HepG2 (cell line): ENCODE data around the gene AMIGO1. TPM values are rescaled to one million over a fixed set of nuclear protein-coding genes. Genes with fewer than 3 reads are reported as not detected.

Experiments
- ARNT ChIP-seq: fragments of 450-650 bp; IDR thresholded peaks from 2 replicates; pipeline ENCODE4 v1.6.1; 2017
- DNMT1 ChIP-seq: sonication (generic); formaldehyde crosslinking; IDR thresholded peaks from 2 replicates; pipeline ENCODE4 v1.5.1; 2020; ENCODE audit warnings: mild to moderate bottlenecking, missing genetic modification reagents
- FOSL2 ChIP-seq: sonication (generic); formaldehyde crosslinking; IDR thresholded peaks from 2 replicates; pipeline ENCODE4 v1.4.0; 2020; ENCODE audit warnings: missing genetic modification reagents
- IRX3 ChIP-seq: sonication (generic); formaldehyde crosslinking; IDR thresholded peaks from 2 replicates; pipeline ENCODE4 v1.8.1; 2023; ENCODE audit warnings: mild to moderate bottlenecking, low read depth, missing genetic modification reagents, borderline replicate concordance
- KDM4B ChIP-seq: sonication (generic); formaldehyde crosslinking; IDR thresholded peaks from 2 replicates; pipeline ENCODE4 v1.4.0; 2020; ENCODE audit warnings: missing genetic modification reagents
- NFE2 ChIP-seq: sonication (generic); formaldehyde crosslinking; IDR thresholded peaks from 2 replicates; pipeline ENCODE4 v1.4.0; 2020; ENCODE audit warnings: missing genetic modification reagents
- NFE2L2 ChIP-seq: fragments of 150-350 bp; IDR thresholded peaks from 2 replicates; pipeline ENCODE4 v1.6.1; 2014; ENCODE audit warnings: low read length
- SALL2 ChIP-seq: sonication (generic); formaldehyde crosslinking; IDR thresholded peaks from 2 replicates; pipeline ENCODE4 v1.8.1; 2023; ENCODE audit warnings: mild to moderate bottlenecking, missing genetic modification reagents, inconsistent platforms
- SIX1 ChIP-seq: sonication (generic); formaldehyde crosslinking; IDR thresholded peaks from 2 replicates; pipeline ENCODE4 v1.4.0; 2020; ENCODE audit warnings: missing genetic modification reagents, borderline replicate concordance
- SMAD9 ChIP-seq: sonication (generic); formaldehyde crosslinking; IDR thresholded peaks from 2 replicates; pipeline ENCODE4 v1.5.1; 2020; ENCODE audit warnings: mild to moderate bottlenecking, missing genetic modification reagents
- SOX5 ChIP-seq: IDR thresholded peaks from 2 replicates; pipeline ENCODE4 v1.6.1; 2016; ENCODE audit warnings: borderline replicate concordance
- SRY ChIP-seq: sonication (generic); formaldehyde crosslinking; IDR thresholded peaks from 2 replicates; pipeline ENCODE4 v1.8.0; 2022; ENCODE audit warnings: mild to moderate bottlenecking, missing genetic modification reagents
- ZNF335 ChIP-seq: sonication (generic); formaldehyde crosslinking; IDR thresholded peaks from 2 replicates; pipeline ENCODE4 v1.4.0; 2020; ENCODE audit warnings: missing genetic modification reagents
- ZNF451 ChIP-seq: sonication (generic); formaldehyde crosslinking; IDR thresholded peaks from 2 replicates; pipeline ENCODE4 v1.5.0; 2020; ENCODE audit warnings: mild to moderate bottlenecking, missing genetic modification reagents
- ZNF484 ChIP-seq: sonication (generic); formaldehyde crosslinking; IDR thresholded peaks from 2 replicates; pipeline ENCODE4 v1.5.1; 2020; ENCODE audit warnings: mild to moderate bottlenecking, low read depth, missing genetic modification reagents, borderline replicate concordance
- ZNF670 ChIP-seq: sonication (generic); formaldehyde crosslinking; IDR thresholded peaks from 2 replicates; pipeline ENCODE4 v1.8.0; 2022; ENCODE audit warnings: mild to moderate bottlenecking, missing genetic modification reagents, borderline replicate concordance
- ZSCAN21 ChIP-seq: sonication (generic); formaldehyde crosslinking; IDR thresholded peaks from 2 replicates; pipeline ENCODE4 v1.8.0; 2022; ENCODE audit warnings: mild to moderate bottlenecking, missing genetic modification reagents, moderate library complexity, borderline replicate concordance
- polyA plus RNA-seq, 8 experiments: library from polyadenylated mRNA; depleted of rRNA in 3 of 8; stranded (reverse) in 7 of 8; unstranded in 1 of 8; fragments of >200 nt; fragmentation: Illumina TruSeq in 4 of 8; extraction: Trizol in 4 of 8; gene quantifications; 2 replicates each; pipeline versions ENCODE4 v1.2.1 to v1.2.3, GENCODE V29; 2011 to 2016; ENCODE audit warnings: low read depth in 4 of 8, missing spikeins in 1 of 8, mixed read lengths in 1 of 8; ENCODE audit not compliant: insufficient read depth in 1 of 8
- total RNA-seq, 5 experiments: library from RNA; depleted of rRNA; stranded (reverse); fragments of >200 nt; fragmentation: Illumina TruSeq; extraction: Trizol; gene quantifications; 2 replicates each; pipeline ENCODE4 v1.2.3, GENCODE V29; 2016; ENCODE audit warnings: low read depth in 1 of 5
- TF ChIP-seq, protein P1 (sequence below): sonication (generic); formaldehyde crosslinking; IDR thresholded peaks from 2 replicates; pipeline ENCODE4 v1.5.0; 2020; ENCODE audit warnings: missing genetic modification reagents, mild to moderate bottlenecking, borderline replicate concordance
- TF ChIP-seq, protein P2 (sequence below): sonication (generic); formaldehyde crosslinking; IDR thresholded peaks from 2 replicates; pipeline ENCODE4 v1.4.0; 2020; ENCODE audit warnings: mild to moderate bottlenecking, missing genetic modification reagents
- TF ChIP-seq, protein P3 (sequence below): sonication (generic); formaldehyde crosslinking; IDR thresholded peaks from 2 replicates; pipeline ENCODE4 v1.4.0; 2020; ENCODE audit warnings: missing genetic modification reagents

Gene AMIGO1
- total and polyA plus RNA-seq, 2 of the 13 experiments (the other 11 are each of a cell fraction or from before 2014, with no cell fraction given): 0.40 to 1.3 TPM

DNA sequence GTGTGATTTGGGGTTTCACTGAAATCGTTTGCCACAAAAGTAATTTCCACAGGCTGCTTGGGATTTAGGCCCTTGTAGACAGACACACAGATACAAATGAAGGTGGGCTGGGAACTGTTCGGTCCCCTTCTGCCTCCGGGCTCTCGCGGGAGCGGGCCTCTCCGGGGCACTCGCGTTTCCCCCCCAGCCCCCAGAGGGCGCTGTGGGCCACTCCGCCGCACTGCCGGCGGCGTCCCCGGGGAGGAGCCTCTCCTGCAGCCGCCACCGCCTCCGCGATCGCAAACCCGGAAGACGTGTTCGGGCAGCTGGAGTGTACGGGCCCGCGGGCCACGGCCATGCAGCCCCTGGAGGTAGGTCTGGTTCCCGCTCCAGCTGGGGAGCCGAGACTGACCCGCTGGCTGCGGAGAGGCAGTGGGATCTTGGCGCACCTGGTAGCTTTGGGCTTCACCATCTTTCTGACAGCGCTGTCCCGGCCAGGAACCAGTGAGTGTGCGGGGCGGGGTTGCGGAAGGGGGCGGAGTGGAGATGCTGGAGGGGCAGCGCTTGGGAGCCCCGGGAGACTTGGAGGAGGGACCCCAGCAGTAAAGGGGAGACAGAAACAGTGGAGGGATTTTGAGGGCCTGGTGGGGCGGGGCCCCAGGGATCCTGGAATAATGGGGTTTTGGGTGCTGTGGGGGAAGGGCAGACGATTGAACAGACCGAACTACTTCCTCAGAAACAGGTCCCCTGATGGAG, 15.6 kb downstream of the AMIGO1 start, which contains the start of gene CYB561D1 (continued):
- 0 out of 2 replicates have a peak, but pooled peaks have one; percentile 59 for TF ChIP-seq IRX3 (CRISPR knock-in tag)
- TF ChIP-seq SOX5 (CRISPR knock-in tag): no peak; the same call in 1 of the 2 replicates
- TF ChIP-seq ZNF670 (CRISPR knock-in tag): no peak
- TF ChIP-seq SALL2 (CRISPR knock-in tag): no peak
- no peak for TF ChIP-seq ZNF335 (CRISPR knock-in tag)
- TF ChIP-seq SRY (CRISPR knock-in tag): no peak
- TF ChIP-seq KDM4B (CRISPR knock-in tag): no peak
- no peak for TF ChIP-seq NFE2L2
- TF ChIP-seq, protein P1, sequence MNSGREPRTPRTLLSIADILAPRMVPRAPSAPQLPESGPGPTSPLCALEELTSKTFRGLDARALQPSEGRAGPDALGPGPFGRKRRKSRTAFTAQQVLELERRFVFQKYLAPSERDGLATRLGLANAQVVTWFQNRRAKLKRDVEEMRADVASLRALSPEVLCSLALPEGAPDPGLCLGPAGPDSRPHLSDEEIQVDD (CRISPR knock-in tag): no peak; the same call in 1 of the 2 replicates
- no peak; the same call in 1 of the 2 replicates for TF ChIP-seq ZSCAN21
- no peak for TF ChIP-seq NFE2 (CRISPR knock-in tag)
- no peak for TF ChIP-seq SIX1 (CRISPR knock-in tag)
- TF ChIP-seq SMAD9 (CRISPR knock-in tag): no peak
- TF ChIP-seq, protein P2, sequence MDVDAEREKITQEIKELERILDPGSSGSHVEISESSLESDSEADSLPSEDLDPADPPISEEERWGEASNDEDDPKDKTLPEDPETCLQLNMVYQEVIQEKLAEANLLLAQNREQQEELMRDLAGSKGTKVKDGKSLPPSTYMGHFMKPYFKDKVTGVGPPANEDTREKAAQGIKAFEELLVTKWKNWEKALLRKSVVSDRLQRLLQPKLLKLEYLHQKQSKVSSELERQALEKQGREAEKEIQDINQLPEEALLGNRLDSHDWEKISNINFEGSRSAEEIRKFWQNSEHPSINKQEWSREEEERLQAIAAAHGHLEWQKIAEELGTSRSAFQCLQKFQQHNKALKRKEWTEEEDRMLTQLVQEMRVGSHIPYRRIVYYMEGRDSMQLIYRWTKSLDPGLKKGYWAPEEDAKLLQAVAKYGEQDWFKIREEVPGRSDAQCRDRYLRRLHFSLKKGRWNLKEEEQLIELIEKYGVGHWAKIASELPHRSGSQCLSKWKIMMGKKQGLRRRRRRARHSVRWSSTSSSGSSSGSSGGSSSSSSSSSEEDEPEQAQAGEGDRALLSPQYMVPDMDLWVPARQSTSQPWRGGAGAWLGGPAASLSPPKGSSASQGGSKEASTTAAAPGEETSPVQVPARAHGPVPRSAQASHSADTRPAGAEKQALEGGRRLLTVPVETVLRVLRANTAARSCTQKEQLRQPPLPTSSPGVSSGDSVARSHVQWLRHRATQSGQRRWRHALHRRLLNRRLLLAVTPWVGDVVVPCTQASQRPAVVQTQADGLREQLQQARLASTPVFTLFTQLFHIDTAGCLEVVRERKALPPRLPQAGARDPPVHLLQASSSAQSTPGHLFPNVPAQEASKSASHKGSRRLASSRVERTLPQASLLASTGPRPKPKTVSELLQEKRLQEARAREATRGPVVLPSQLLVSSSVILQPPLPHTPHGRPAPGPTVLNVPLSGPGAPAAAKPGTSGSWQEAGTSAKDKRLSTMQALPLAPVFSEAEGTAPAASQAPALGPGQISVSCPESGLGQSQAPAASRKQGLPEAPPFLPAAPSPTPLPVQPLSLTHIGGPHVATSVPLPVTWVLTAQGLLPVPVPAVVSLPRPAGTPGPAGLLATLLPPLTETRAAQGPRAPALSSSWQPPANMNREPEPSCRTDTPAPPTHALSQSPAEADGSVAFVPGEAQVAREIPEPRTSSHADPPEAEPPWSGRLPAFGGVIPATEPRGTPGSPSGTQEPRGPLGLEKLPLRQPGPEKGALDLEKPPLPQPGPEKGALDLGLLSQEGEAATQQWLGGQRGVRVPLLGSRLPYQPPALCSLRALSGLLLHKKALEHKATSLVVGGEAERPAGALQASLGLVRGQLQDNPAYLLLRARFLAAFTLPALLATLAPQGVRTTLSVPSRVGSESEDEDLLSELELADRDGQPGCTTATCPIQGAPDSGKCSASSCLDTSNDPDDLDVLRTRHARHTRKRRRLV (CRISPR knock-in tag): peak; percentile 67; the same call in 1 of the 2 replicates
- TF ChIP-seq DNMT1: 0 out of 2 replicates have a peak, but pooled peaks have one; percentile 42
- TF ChIP-seq, protein P3, sequence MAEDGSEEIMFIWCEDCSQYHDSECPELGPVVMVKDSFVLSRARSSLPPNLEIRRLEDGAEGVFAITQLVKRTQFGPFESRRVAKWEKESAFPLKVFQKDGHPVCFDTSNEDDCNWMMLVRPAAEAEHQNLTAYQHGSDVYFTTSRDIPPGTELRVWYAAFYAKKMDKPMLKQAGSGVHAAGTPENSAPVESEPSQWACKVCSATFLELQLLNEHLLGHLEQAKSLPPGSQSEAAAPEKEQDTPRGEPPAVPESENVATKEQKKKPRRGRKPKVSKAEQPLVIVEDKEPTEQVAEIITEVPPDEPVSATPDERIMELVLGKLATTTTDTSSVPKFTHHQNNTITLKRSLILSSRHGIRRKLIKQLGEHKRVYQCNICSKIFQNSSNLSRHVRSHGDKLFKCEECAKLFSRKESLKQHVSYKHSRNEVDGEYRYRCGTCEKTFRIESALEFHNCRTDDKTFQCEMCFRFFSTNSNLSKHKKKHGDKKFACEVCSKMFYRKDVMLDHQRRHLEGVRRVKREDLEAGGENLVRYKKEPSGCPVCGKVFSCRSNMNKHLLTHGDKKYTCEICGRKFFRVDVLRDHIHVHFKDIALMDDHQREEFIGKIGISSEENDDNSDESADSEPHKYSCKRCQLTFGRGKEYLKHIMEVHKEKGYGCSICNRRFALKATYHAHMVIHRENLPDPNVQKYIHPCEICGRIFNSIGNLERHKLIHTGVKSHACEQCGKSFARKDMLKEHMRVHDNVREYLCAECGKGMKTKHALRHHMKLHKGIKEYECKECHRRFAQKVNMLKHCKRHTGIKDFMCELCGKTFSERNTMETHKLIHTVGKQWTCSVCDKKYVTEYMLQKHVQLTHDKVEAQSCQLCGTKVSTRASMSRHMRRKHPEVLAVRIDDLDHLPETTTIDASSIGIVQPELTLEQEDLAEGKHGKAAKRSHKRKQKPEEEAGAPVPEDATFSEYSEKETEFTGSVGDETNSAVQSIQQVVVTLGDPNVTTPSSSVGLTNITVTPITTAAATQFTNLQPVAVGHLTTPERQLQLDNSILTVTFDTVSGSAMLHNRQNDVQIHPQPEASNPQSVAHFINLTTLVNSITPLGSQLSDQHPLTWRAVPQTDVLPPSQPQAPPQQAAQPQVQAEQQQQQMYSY (CRISPR knock-in tag): no peak
- no peak for TF ChIP-seq ZNF484 (CRISPR knock-in tag)
- TF ChIP-seq ARNT: no peak
- TF ChIP-seq ZNF451 (CRISPR knock-in tag): no peak; the same call in 1 of the 2 replicates
- no peak for TF ChIP-seq FOSL2 (CRISPR knock-in tag)
